AG09319 (cell line): ENCODE measurements around the gene GTF2F1.
"Not testable (repeated sequence)": the region's sequence is repeated elsewhere in the genome, so short reads cannot be mapped to it uniquely, and the experiment has no call there.

Source experiments
- DNase-seq: peaks from one replicate; pipeline ENCODE4 v3.0.0-alpha.2; 2010; ENCODE audit warnings: low read depth; ENCODE audit errors: extremely low read depth
- CTCF ChIP-seq: IDR thresholded peaks from 2 replicates; pipeline ENCODE4 v1.5.1; 2011; ENCODE audit warnings: low read depth, mild to moderate bottlenecking, inconsistent platforms, low read length, moderate library complexity

The GTF2F1 gene

GRCh38 chr19:6359568-6360341 is 33.2 kb downstream of the GTF2F1 start:
- TF ChIP-seq CTCF: no peak
- no peak for DNase-seq

- no peak for TF ChIP-seq CTCF
- DNase-seq: no peak
Measured at GRCh38 chr19:6358003-6358402, 35.0 kb downstream of the GTF2F1 start.

- DNase-seq: no peak
- no peak for TF ChIP-seq CTCF
Measured at GRCh38 chr19:6357174-6357573, 35.8 kb downstream of the GTF2F1 start.

GRCh38 chr19:6355321-6356040 is 37.5 kb downstream of the GTF2F1 start:
- DNase-seq: not testable (repeated sequence)

GRCh38 chr19:6354098-6354674 is 38.8 kb downstream of the GTF2F1 start:
- peak; percentile 49 for TF ChIP-seq CTCF
- DNase-seq: no peak

GRCh38 chr19:6352381-6353165 is 40.4 kb downstream of the GTF2F1 start:
- no peak for TF ChIP-seq CTCF
- DNase-seq: no peak

GRCh38 chr19:6350688-6351087 is 42.3 kb downstream of the GTF2F1 start:
- no peak for TF ChIP-seq CTCF

GRCh38 chr19:6349271-6349670 is 43.7 kb downstream of the GTF2F1 start:
- DNase-seq: not testable (repeated sequence)

More at GRCh38 chr19:6350688-6351087, 42.3 kb downstream of the GTF2F1 start:
- no peak for DNase-seq
